ENCODE results near the gene SHROOM1.

DNA sequence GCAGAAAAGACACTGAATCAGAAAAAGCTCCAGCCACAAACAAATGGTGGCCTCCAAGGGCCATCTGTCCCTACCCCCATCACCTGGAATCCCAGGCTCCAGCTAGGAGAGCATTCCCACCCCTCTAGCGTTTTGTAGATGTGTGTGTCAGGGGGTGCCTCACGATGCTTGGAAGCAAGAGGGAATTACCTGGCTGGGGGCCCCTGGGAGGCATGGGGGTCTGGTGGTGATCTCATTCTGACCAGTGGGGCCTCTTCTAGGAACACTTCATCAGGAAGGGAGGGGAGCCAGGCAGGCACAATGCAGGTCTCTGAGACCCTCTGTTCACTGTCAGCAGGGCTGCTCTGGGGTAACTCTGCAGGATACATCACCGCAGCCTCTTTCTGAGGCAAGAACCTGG, 6.0 kb downstream of the SHROOM1 start:
- TF ChIP-seq, protein P1, sequence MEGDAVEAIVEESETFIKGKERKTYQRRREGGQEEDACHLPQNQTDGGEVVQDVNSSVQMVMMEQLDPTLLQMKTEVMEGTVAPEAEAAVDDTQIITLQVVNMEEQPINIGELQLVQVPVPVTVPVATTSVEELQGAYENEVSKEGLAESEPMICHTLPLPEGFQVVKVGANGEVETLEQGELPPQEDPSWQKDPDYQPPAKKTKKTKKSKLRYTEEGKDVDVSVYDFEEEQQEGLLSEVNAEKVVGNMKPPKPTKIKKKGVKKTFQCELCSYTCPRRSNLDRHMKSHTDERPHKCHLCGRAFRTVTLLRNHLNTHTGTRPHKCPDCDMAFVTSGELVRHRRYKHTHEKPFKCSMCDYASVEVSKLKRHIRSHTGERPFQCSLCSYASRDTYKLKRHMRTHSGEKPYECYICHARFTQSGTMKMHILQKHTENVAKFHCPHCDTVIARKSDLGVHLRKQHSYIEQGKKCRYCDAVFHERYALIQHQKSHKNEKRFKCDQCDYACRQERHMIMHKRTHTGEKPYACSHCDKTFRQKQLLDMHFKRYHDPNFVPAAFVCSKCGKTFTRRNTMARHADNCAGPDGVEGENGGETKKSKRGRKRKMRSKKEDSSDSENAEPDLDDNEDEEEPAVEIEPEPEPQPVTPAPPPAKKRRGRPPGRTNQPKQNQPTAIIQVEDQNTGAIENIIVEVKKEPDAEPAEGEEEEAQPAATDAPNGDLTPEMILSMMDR (IDR thresholded peaks at IDR 0.05; ENCODE audit: low read depth, low read length): no peak
- TF ChIP-seq POLR2A (IDR thresholded peaks at IDR 0.05; ENCODE audit: extremely low read depth, insufficient read length) (no peak), MAX (IDR thresholded peaks at IDR 0.05; ENCODE audit: low read depth, low read length) (no peak)
